HCT116 (cell line): ENCODE data around the gene ASCC1. TPM values are rescaled to one million over a fixed set of nuclear protein-coding genes. Genes with fewer than 3 reads are reported as not detected.

Source experiments
- ATAC-seq: fragments of 200-7000 bp; cut with Tn5 transposase; 2 replicates; pipeline ENCODE4 v1.9.1; 2020; ENCODE audit warnings: mild to moderate bottlenecking, moderate library complexity
- BruUV-seq: library from RNA; stranded (reverse); fragments of 400-500 nt; replicated peaks from 2 replicates; lab custom pipeline; 2021; lab: Mats Ljungman, UMichigan
- CTCF ChIA-PET: fragments of 300-600 bp; sonication (Branson Sonifier 250); formaldehyde crosslinking; loops from one replicate; lab custom pipeline; 2021; ENCODE audit warnings: antibody characterized with exemption; lab: Charles Lee
- POLR2A ChIA-PET: fragments of 300-600, 350-600 bp; sonication (Branson Sonifier 250); formaldehyde crosslinking; loops from one replicate; lab custom pipeline; 2021; ENCODE audit warnings: antibody characterized with exemption; lab: Charles Lee
- RAD21 ChIA-PET, 2 experiments: fragments of 300-600 bp; sonication (Branson Sonifier 250); formaldehyde crosslinking; loops; one replicate each; lab custom pipeline; 2023; ENCODE audit warnings: low total read pairs in 2 of 2; ENCODE audit not compliant: uncharacterized antibody in 2 of 2, unreplicated experiment in 2 of 2, low non-redundant PET in 1 of 2; lab: Charles Lee
- DNase-seq: peaks from one replicate; pipeline ENCODE4 v3.0.0-alpha.2; 2010; ENCODE audit warnings: low read depth, low spot score
- H2AFZ ChIP-seq: fragments of 200-600 bp; shearing (Covaris generic), sonication (generic); 2 replicates; pipeline ENCODE4 v1.6.1; 2017; ENCODE audit warnings: low read depth, mixed run types, mixed read lengths, antibody characterized with exemption, low read length; ENCODE audit not compliant: poor library complexity, severe bottlenecking
- H3K27ac ChIP-seq: 2 replicates; pipeline ENCODE4 v1.5.1; 2012; ENCODE audit warnings: low read depth, low read length
- H3K27me3 ChIP-seq: fragments of 200-600 bp; sonication (generic); 2 replicates; pipeline ENCODE4 v1.6.1; 2016; ENCODE audit warnings: mixed run types, low read length, mixed read lengths; ENCODE audit not compliant: insufficient read depth
- H3K36me3 ChIP-seq, 2 experiments: fragments of 200-500 bp in 1 of 2; fragments of 200-600 bp in 1 of 2; sonication (Bioruptor generic) in 1 of 2; sonication (generic) in 1 of 2; 2 replicates each; pipeline versions ENCODE4 v1.5.1 to v1.6.1; 2014 to 2016; ENCODE audit warnings: low read length in 2 of 2, inconsistent platforms in 1 of 2, mixed read lengths in 1 of 2, mixed run types in 1 of 2; ENCODE audit not compliant: insufficient read depth in 2 of 2, control insufficient read depth in 1 of 2
- H3K4me1 ChIP-seq, 2 experiments: fragments of 200-600 bp in 1 of 2; sonication (generic) in 1 of 2; 2 replicates each; pipeline versions ENCODE4 v1.5.1 to v1.6.1; 2012 to 2017; ENCODE audit warnings: low read length in 2 of 2, inconsistent platforms in 1 of 2, mild to moderate bottlenecking in 1 of 2, mixed read lengths in 1 of 2, mixed run types in 1 of 2, moderate library complexity in 1 of 2; ENCODE audit not compliant: insufficient read depth in 2 of 2, control insufficient read depth in 1 of 2
- H3K4me2 ChIP-seq: fragments of 200-600 bp; sonication (generic); 2 replicates; pipeline ENCODE4 v1.6.1; 2017; ENCODE audit warnings: mixed run types, low read length, mixed read lengths
- H3K4me3 ChIP-seq, 2 experiments: fragments of 200-600 bp in 1 of 2; sonication (generic) in 1 of 2; replicated peaks in 1 of 2; 2 replicates each; pipeline ENCODE4 v1.5.1; 2011 to 2016; ENCODE audit warnings: low read length in 2 of 2, control low read depth in 1 of 2, low read depth in 1 of 2, mild to moderate bottlenecking in 1 of 2, mixed read lengths in 1 of 2, mixed run types in 1 of 2
- H3K79me2 ChIP-seq: fragments of 200-600 bp; sonication (generic); 2 replicates; pipeline ENCODE4 v1.6.1; 2017; ENCODE audit warnings: mild to moderate bottlenecking, mixed run types, low read length, moderate library complexity, mixed read lengths; ENCODE audit not compliant: insufficient read depth
- H3K9ac ChIP-seq: fragments of 200-600 bp; sonication (generic); 2 replicates; pipeline ENCODE4 v1.6.1; 2016; ENCODE audit warnings: low read length, mixed read lengths
- H3K9me2 ChIP-seq: fragments of 200-600 bp; sonication (generic), shearing (Covaris generic); 2 replicates; pipeline ENCODE4 v1.6.1; 2017; ENCODE audit warnings: mixed run types, mild to moderate bottlenecking, moderate library complexity; ENCODE audit not compliant: insufficient read depth
- H3K9me3 ChIP-seq, 2 experiments: fragments of 200-500 bp in 1 of 2; fragments of 200-600 bp in 1 of 2; sonication (Bioruptor generic) in 1 of 2; sonication (generic) in 1 of 2; 2 replicates each; pipeline ENCODE4 v1.6.1; 2014 to 2017; ENCODE audit warnings: low read length in 2 of 2, mixed read lengths in 2 of 2, inconsistent platforms in 1 of 2, low read depth in 1 of 2, mild to moderate bottlenecking in 1 of 2, mixed run types in 1 of 2, moderate library complexity in 1 of 2; ENCODE audit not compliant: control insufficient read depth in 1 of 2, insufficient read depth in 1 of 2
- H4K20me1 ChIP-seq: fragments of 200-600 bp; sonication (generic), shearing (Covaris generic); 2 replicates; pipeline ENCODE4 v1.6.1; 2017; ENCODE audit warnings: mixed run types, mild to moderate bottlenecking, moderate library complexity; ENCODE audit not compliant: insufficient read depth
- ATF3 ChIP-seq: IDR thresholded peaks from 2 replicates; pipeline ENCODE4 v1.6.1; 2012
- CBX3 ChIP-seq: IDR thresholded peaks from 2 replicates; pipeline ENCODE4 v1.6.1; 2012; ENCODE audit warnings: low read depth
- CEBPB ChIP-seq: IDR thresholded peaks from 2 replicates; pipeline ENCODE4 v1.6.1; 2012; ENCODE audit warnings: low read depth
- CTCF ChIP-seq, 3 experiments: fragments of 200-600 bp in 1 of 3; sonication (generic) in 1 of 3; IDR thresholded peaks in 2 of 3; conservative IDR thresholded peaks in 1 of 3; 2 replicates each; pipeline ENCODE4 v1.5.1; 2012 to 2017; ENCODE audit warnings: low read depth in 2 of 3, low read length in 2 of 3, antibody characterized with exemption in 1 of 3, borderline replicate concordance in 1 of 3, control low read depth in 1 of 3, mild to moderate bottlenecking in 1 of 3, mixed read lengths in 1 of 3, mixed run types in 1 of 3, moderate library complexity in 1 of 3; ENCODE audit not compliant: insufficient read depth in 1 of 3
- EZH2 ChIP-seq: fragments of 200-600 bp; sonication (generic); IDR thresholded peaks from 2 replicates; pipeline ENCODE4 v1.6.1; 2017; ENCODE audit warnings: antibody characterized with exemption, mixed run types
- EZH2phosphoT487 ChIP-seq: fragments of 200-600 bp; IDR thresholded peaks from 2 replicates; pipeline ENCODE4 v1.6.1; 2018; ENCODE audit warnings: antibody characterized with exemption, borderline replicate concordance
- JUND ChIP-seq: IDR thresholded peaks from 2 replicates; pipeline ENCODE4 v1.6.1; 2012
- POLR2A ChIP-seq: IDR thresholded peaks from 2 replicates; pipeline ENCODE4 v1.7.0; 2011; ENCODE audit warnings: borderline replicate concordance; ENCODE audit not compliant: insufficient read depth, insufficient read length; ENCODE audit errors: extremely low read depth
- POLR2AphosphoS5 ChIP-seq: IDR thresholded peaks from 2 replicates; pipeline ENCODE4 v1.6.1; 2011; ENCODE audit warnings: mild to moderate bottlenecking, low read depth, low read length, moderate library complexity
- RAD21 ChIP-seq: IDR thresholded peaks from 2 replicates; pipeline ENCODE4 v1.6.1; 2012; ENCODE audit warnings: low read depth, mild to moderate bottlenecking
- REST ChIP-seq: IDR thresholded peaks from 2 replicates; pipeline ENCODE4 v1.6.1; 2012; ENCODE audit warnings: low read depth
- SIN3A ChIP-seq: IDR thresholded peaks from 2 replicates; pipeline ENCODE4 v1.6.1; 2012; ENCODE audit warnings: low read depth
- SP1 ChIP-seq: IDR thresholded peaks from 2 replicates; pipeline ENCODE4 v1.6.1; 2012; ENCODE audit warnings: low read depth
- TCF7L2 ChIP-seq: IDR thresholded peaks from 2 replicates; pipeline ENCODE4 v1.7.0; 2011; ENCODE audit warnings: borderline replicate concordance, inconsistent platforms; ENCODE audit not compliant: insufficient read depth, insufficient read length; ENCODE audit errors: extremely low read depth
- ZFX ChIP-seq: fragments of 450-650 bp; IDR thresholded peaks from 2 replicates; pipeline ENCODE4 v1.6.1; 2017
- intact Hi-C: fragments of 100-400 bp; cut with micrococcal nuclease; formaldehyde crosslinking; loops from 2 replicates; pipeline ENCODE4 v1.10.0; 2022
- total RNA-seq: library from RNA; stranded (reverse); gene quantifications from one replicate; pipeline ENCODE4 v1.2.1, GENCODE V29; 2021; ENCODE audit not compliant: unreplicated experiment
- TF ChIP-seq, protein P1 (sequence below): IDR thresholded peaks from 2 replicates; pipeline ENCODE4 v1.6.1; 2012

The ASCC1 gene
- total RNA-seq, 1 experiment from 2014 or later: 34.5 TPM

DNA sequence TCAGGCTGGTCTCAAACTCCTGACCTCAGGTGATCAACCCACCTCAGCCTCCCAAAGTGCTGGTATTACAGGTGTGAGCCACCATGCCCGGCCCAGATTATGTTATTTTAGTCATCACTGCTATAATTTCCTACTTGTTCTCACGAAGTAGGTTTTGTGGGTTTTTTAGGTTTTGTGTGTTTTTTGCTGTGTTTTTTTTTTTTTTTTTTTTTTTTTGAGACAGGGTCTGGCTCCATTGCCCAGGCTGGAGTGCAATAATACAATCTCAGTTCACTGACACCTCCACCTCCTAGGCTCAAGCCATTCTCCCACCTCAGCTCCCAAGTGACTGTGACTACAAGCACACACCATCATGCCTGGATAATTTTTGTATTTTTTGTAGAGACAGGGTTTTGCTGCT is 21.1 kb downstream of the ASCC1 start:
- intact Hi-C loops: no loop called here
- CTCF ChIA-PET: no interaction called here
- no peak for DNase-seq

More for the DNA sequence above, 21.1 kb downstream of the ASCC1 start:
- TF ChIP-seq ATF3 (no peak), EZH2phosphoT487 (no peak), CTCF (IDR thresholded peaks at IDR 0.05 in 2 of 3, conservative IDR thresholded peaks at IDR 0.05 in 1 of 3; ENCODE audit: borderline replicate concordance in 1 of 3, insufficient read depth in 1 of 3, low read depth in 2 of 3, low read length in 2 of 3) (no peak), ZFX (no peak), POLR2AphosphoS5 (no peak), SP1 (no peak), POLR2A (no peak), TCF7L2 (no peak), EZH2 (no peak), JUND (no peak), RAD21 (no peak), CBX3 (no peak), REST (no peak), CEBPB (no peak), SIN3A (no peak)
- TF ChIP-seq, protein P1, sequence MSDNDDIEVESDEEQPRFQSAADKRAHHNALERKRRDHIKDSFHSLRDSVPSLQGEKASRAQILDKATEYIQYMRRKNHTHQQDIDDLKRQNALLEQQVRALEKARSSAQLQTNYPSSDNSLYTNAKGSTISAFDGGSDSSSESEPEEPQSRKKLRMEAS: no peak
- TF ChIP-seq, all 23 proteins: peak for 0
- Histone ChIP-seq H3K36me3 (peaks cover 0 to 4% of the 10 kb centered on the region in 2 experiments; a peak in 2 of 4 replicates), H3K9me3 (no peaks in the 10 kb centered on the region), H3K79me2 (no peaks in the 10 kb centered on the region), H3K4me3 (no peak overlapping the region), H3K9me2 (no peaks in the 10 kb centered on the region), H3K27me3 (no peaks in the 10 kb centered on the region), H3K9ac (no peak overlapping the region), H3K27ac (no peak overlapping the region), H3K4me1 (peaks cover 4 to 6% of the 10 kb centered on the region in 2 experiments; a peak in 3 of 4 replicates), H4K20me1 (no peaks in the 10 kb centered on the region), H3K4me2 (no peak overlapping the region), H2AFZ (no peak overlapping the region)
- BruUV-seq: no TSS peak
- ATAC-seq: no peak
- ChIA-PET POLR2A (interaction anchor here (0.7 kb wide), 1 partner anchor 982 kb away, joined by 3 read pairs; no protein-coding TSS in a partner anchor), RAD21 (no interaction called here)
